Activated CD8-positive, alpha-beta memory T cell treated with anti-CD3 and anti-CD28 coated beads for 36 hours (primary cell): Measurements from ENCODE around the gene C5orf47. TPM values are rescaled to one million over a fixed set of nuclear protein-coding genes. Genes with fewer than 3 reads are reported as not detected.
"Not testable (repeated sequence)": the region's sequence is repeated elsewhere in the genome, so short reads cannot be mapped to it uniquely, and the experiment has no call there.

Experiments
- CTCF ChIA-PET: fragments of 350-600 bp; sonication (Branson Sonifier 250); formaldehyde crosslinking; loops from one replicate; lab custom pipeline; 2021; ENCODE audit warnings: antibody characterized with exemption; lab: Charles Lee
- POLR2A ChIA-PET: fragments of 350-600 bp; sonication (Branson Sonifier 250); formaldehyde crosslinking; loops from one replicate; lab custom pipeline; 2021; ENCODE audit warnings: antibody characterized with exemption; lab: Charles Lee
- total RNA-seq, 2 experiments: library from RNA; stranded (reverse); gene quantifications; one replicate each; pipeline ENCODE4 v1.2.3, GENCODE V29; 2021

C5orf47 gene
- total RNA-seq, 2 experiments from 2014 or later = not detected

GRCh38 chr5:174011441-174011840, 22.5 kb downstream of the C5orf47 start:
- ChIA-PET CTCF (no interaction called here), POLR2A (no interaction called here)

- POLR2A ChIA-PET, CTCF ChIA-PET: not testable (repeated sequence)
Observed at GRCh38 chr5:174020069-174020927, 31.3 kb downstream of the C5orf47 start.

- ChIA-PET CTCF (no interaction called here), POLR2A (no interaction called here)
Observed at GRCh38 chr5:174020928-174021304, 31.9 kb downstream of the C5orf47 start.

GRCh38 chr5:174022384-174023095, 33.6 kb downstream of the C5orf47 start:
- POLR2A ChIA-PET = no interaction called here
- CTCF ChIA-PET = no interaction called here

GRCh38 chr5:174030286-174030685, 41.3 kb downstream of the C5orf47 start:
- CTCF ChIA-PET = no interaction called here

GRCh38 chr5:174044466-174045254, 55.7 kb downstream of the C5orf47 start:
- POLR2A ChIA-PET = no interaction called here
- CTCF ChIA-PET = no interaction called here

More at GRCh38 chr5:174030286-174030685, 41.3 kb downstream of the C5orf47 start:
- POLR2A ChIA-PET = no interaction called here

- ChIA-PET POLR2A (no interaction called here), CTCF (interaction anchor here (0.6 to 0.7 kb wide), 2 partner anchors 345 to 1275 kb away, joined by 3 read pairs; partner anchors contain the start of gene DUSP1)
Observed at GRCh38 chr5:174045470-174046025, 56.6 kb downstream of the C5orf47 start, which contains the start of gene NSG2. TSS of gene NSG2 (plus strand) at chr5:174045706. CDS start at chr5:174046756, 1,050 bp downstream.

GRCh38 chr5:174046558-174046957, 57.6 kb downstream of the C5orf47 start:
- POLR2A ChIA-PET = no interaction called here
- CTCF ChIA-PET = interaction anchor here (0.7 kb wide), 1 partner anchor 1276 kb away, joined by 3 read pairs; the partner anchor contains the start of gene DUSP1

- ChIA-PET CTCF (no interaction called here), POLR2A (no interaction called here)
Observed at GRCh38 chr5:174047472-174048099, 58.6 kb downstream of the C5orf47 start.

GRCh38 chr5:174052636-174053035, 63.7 kb downstream of the C5orf47 start:
- ChIA-PET POLR2A (no interaction called here), CTCF (no interaction called here)

GRCh38 chr5:174053905-174054304, 64.9 kb downstream of the C5orf47 start:
- CTCF ChIA-PET = no interaction called here
- POLR2A ChIA-PET = no interaction called here

Other genes with a start within 250 kb of the C5orf47 start
- gene CPEB4, start 100.8 kb upstream of the C5orf47 start, total RNA-seq = 10 to 100 TPM; 12.2 to 12.3 TPM
- not detected for gene NSG2, start 56.5 kb downstream of the C5orf47 start, total RNA-seq